HEK293 (cell line): ENCODE measurements around the gene DGCR2.

ENCODE experiments used
- GLI4 ChIP-seq: fragments of 450-650 bp; formaldehyde crosslinking; IDR thresholded peaks from 2 replicates; pipeline ENCODE4 v1.5.1; 2016; ENCODE audit warnings: missing biosample characterization, missing genetic modification characterization
- KLF9 ChIP-seq: fragments of 450-650 bp; formaldehyde crosslinking; IDR thresholded peaks from 2 replicates; pipeline ENCODE4 v1.5.1; 2016; ENCODE audit warnings: missing biosample characterization, missing genetic modification characterization, low read depth
- ZNF140 ChIP-seq: fragments of 450-650 bp; formaldehyde crosslinking; IDR thresholded peaks from 2 replicates; pipeline ENCODE4 v1.5.1; 2016; ENCODE audit warnings: missing biosample characterization, missing genetic modification characterization
- ZNF24 ChIP-seq: fragments of 450-650 bp; formaldehyde crosslinking; IDR thresholded peaks from 2 replicates; pipeline ENCODE4 v1.5.1; 2016; ENCODE audit warnings: missing biosample characterization, missing genetic modification characterization
- ZNF549 ChIP-seq: fragments of 450-650 bp; IDR thresholded peaks from 2 replicates; pipeline ENCODE4 v1.5.1; 2018; ENCODE audit warnings: missing biosample characterization, missing genetic modification characterization, mild to moderate bottlenecking, inconsistent platforms, moderate library complexity
- ZNF768 ChIP-seq: fragments of 450-650 bp; formaldehyde crosslinking; IDR thresholded peaks from 2 replicates; pipeline ENCODE4 v1.5.1; 2018; ENCODE audit warnings: missing biosample characterization, mild to moderate bottlenecking, missing genetic modification characterization
- ZNF785 ChIP-seq: fragments of 450-650 bp; formaldehyde crosslinking; IDR thresholded peaks from 2 replicates; pipeline ENCODE4 v1.5.1; 2016; ENCODE audit warnings: missing biosample characterization, missing genetic modification characterization
- ZSCAN5A ChIP-seq: fragments of 450-650 bp; formaldehyde crosslinking; IDR thresholded peaks from 2 replicates; pipeline ENCODE4 v1.5.1; 2016; ENCODE audit warnings: missing biosample characterization, missing genetic modification characterization
- TF ChIP-seq, protein P1 (sequence below): fragments of 450-650 bp; formaldehyde crosslinking; IDR thresholded peaks from 2 replicates; pipeline ENCODE4 v1.5.1; 2016; ENCODE audit warnings: missing biosample characterization, missing genetic modification characterization
- TF ChIP-seq, protein P2 (sequence below): IDR thresholded peaks from 2 replicates; pipeline ENCODE4 v1.6.1; 2011; ENCODE audit warnings: mild to moderate bottlenecking, low read depth, low read length, borderline replicate concordance

- TF ChIP-seq, protein P1, sequence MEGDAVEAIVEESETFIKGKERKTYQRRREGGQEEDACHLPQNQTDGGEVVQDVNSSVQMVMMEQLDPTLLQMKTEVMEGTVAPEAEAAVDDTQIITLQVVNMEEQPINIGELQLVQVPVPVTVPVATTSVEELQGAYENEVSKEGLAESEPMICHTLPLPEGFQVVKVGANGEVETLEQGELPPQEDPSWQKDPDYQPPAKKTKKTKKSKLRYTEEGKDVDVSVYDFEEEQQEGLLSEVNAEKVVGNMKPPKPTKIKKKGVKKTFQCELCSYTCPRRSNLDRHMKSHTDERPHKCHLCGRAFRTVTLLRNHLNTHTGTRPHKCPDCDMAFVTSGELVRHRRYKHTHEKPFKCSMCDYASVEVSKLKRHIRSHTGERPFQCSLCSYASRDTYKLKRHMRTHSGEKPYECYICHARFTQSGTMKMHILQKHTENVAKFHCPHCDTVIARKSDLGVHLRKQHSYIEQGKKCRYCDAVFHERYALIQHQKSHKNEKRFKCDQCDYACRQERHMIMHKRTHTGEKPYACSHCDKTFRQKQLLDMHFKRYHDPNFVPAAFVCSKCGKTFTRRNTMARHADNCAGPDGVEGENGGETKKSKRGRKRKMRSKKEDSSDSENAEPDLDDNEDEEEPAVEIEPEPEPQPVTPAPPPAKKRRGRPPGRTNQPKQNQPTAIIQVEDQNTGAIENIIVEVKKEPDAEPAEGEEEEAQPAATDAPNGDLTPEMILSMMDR (tag by site-specific recombination), result no peak
- TF ChIP-seq ZNF785 (tag by site-specific recombination), result no peak
- TF ChIP-seq, protein P2, sequence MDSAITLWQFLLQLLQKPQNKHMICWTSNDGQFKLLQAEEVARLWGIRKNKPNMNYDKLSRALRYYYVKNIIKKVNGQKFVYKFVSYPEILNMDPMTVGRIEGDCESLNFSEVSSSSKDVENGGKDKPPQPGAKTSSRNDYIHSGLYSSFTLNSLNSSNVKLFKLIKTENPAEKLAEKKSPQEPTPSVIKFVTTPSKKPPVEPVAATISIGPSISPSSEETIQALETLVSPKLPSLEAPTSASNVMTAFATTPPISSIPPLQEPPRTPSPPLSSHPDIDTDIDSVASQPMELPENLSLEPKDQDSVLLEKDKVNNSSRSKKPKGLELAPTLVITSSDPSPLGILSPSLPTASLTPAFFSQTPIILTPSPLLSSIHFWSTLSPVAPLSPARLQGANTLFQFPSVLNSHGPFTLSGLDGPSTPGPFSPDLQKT, result no peak
- no peak for TF ChIP-seq ZNF549 (tag by site-specific recombination)
- no peak for TF ChIP-seq ZNF24 (tag by site-specific recombination)
- no peak for TF ChIP-seq ZNF768 (tag by site-specific recombination)
- no peak for TF ChIP-seq ZSCAN5A
- TF ChIP-seq KLF9, result no peak
- TF ChIP-seq GLI4, result no peak
- TF ChIP-seq ZNF140 (tag by site-specific recombination), result no peak
Observed at GRCh38 chr22:19005905-19006304, 116.3 kb downstream of the DGCR2 start.
